Raji (cell line): Measurements from ENCODE around the gene ZBTB7B.

ENCODE experiments used
- POLR2A ChIP-seq: IDR thresholded peaks from 2 replicates; pipeline ENCODE4 v1.6.1; 2011; ENCODE audit warnings: low read depth, low read length, control low read depth; ENCODE audit not compliant: insufficient read depth

The ZBTB7B gene

DNA sequence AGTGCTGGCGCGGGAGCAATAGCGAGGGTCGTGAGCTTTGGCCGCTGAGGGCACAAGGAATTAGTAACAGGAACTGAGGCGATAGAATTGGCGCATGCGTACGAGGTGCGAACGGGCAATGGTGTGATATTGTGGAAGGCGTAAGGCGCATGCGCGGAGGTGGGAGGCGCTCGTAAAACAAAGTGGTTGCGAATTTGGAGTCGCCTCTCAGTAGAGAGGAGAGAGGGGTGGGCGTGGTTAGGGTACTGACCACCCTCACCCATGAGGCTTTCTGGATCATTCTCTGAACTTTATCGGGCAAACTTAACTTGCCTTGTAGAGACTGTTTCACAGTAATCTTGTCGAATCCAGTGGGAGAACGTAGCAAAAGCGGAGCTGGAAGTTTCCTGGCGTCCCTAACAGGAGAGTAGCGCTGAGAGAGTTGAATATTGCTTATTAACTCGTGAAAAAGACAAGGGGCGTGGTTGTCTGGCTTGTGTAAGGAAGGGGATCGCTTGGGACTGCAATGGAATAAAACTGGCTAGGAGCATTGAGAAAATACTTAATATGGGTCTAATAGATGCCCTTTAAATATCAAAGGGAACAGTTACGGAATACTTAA is 27.7 kb upstream of the ZBTB7B start:
- TF ChIP-seq POLR2A = peak; percentile 76

DNA sequence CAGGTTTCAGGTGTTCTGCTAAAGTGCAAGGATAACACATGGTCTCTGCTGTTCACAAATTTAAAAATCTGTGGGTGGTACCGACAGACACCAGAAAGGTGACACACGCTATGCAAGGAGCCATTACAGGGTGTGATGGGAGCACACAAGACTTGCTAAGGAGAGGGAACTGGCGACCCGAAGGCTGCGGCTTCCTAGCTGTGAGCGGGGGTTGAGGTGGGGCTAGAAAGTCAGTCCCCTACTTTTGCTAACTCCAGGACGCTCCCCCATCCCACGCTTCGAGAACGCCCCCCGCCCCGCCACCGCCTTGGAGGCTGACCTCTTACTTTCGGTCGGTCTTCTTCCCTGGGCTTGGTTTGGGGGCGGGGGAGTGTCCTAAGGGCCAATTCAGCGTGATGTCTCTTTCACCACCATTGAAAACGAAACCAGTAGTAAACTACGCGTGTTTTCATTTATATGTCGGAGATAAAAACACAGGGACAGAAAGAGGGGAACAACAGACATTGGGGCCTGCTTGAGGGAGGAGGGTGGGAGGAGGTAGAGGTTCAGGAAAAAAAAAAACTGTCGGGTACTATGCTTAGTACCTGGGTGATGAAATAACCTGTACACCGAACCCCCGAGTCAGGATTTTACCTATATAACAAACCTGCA is 27.1 kb upstream of the ZBTB7B start:
- no peak for TF ChIP-seq POLR2A

DNA sequence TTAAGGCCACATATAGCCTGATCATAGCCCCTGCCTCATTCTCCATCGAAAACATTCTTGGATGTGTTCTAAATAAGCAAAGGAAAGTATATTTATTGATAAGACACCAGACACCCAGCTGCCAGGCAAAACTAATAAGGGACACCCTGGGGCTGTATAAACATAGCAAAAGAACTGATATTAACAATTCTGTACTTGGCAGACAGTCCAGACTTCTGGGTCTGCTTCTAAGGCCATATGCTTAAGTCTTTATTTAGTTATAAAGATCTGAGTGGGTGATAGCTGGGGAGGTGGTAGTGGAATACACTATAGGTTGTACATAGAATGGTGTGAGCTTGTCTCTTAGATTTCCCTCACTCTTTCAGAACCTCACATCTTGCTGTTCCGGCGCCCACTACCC is 24.2 kb upstream of the ZBTB7B start:
- TF ChIP-seq POLR2A = no peak

DNA sequence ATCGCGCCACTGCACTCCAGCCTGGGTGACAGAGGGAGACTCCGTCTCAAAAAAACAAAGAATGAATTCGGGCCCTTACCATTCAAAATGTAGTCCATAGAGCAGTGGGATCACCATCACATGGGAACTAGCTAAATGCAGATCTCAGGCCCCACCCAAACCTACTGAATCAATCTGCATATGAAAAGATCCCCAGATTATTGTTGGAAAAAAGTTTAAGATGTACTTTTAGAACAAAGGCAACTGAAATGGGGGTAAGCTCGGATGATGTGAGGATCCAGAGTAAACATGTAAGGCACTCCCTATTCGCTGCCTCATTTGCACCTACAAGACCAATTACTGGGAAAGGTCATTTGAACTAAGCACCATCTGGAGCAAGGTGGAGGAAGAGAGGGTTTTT is 20.3 kb upstream of the ZBTB7B start:
- TF ChIP-seq POLR2A = no peak

DNA sequence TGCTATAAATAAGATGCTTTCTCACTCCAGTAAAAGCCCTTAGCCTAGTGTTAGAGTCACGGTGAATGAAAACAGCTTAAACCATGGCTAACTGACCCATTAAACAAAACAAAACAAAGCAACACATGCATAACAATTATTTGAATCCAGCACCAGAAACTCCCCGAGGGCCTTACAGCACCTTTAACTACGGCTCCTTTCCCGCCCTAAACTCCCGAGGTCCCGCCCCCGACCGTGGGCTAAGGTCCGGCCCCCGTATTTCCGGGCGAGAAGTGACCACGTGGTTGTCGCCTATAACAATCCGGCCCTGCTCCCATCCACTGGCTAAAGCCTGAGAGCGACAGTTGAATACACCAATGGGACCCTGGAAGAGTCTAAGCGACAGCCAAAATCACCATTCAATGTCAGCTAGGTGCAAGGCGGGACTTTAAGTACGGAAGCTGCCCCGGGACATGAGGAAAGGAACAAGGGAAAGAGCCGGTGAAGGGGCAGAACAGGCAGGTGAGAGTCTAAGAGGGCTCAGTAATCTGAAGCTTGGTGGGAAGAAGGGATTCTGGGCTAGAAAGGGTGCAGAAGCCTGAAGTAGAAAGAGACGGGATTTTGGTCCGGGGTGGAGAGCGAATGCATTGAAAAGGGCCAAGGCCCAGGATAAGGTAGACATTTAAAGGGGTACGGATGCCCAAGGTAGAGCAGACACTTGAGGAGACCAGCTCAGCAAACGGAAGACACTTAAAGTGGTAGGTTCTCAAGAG is 19.5 kb upstream of the ZBTB7B start, which contains the start of gene FLAD1:
TSS of gene FLAD1 (plus strand) at position 448 of the 752 bp plus-strand sequence. CDS start 351 bp downstream, outside the sequence.
- TF ChIP-seq POLR2A = peak; percentile 71

DNA sequence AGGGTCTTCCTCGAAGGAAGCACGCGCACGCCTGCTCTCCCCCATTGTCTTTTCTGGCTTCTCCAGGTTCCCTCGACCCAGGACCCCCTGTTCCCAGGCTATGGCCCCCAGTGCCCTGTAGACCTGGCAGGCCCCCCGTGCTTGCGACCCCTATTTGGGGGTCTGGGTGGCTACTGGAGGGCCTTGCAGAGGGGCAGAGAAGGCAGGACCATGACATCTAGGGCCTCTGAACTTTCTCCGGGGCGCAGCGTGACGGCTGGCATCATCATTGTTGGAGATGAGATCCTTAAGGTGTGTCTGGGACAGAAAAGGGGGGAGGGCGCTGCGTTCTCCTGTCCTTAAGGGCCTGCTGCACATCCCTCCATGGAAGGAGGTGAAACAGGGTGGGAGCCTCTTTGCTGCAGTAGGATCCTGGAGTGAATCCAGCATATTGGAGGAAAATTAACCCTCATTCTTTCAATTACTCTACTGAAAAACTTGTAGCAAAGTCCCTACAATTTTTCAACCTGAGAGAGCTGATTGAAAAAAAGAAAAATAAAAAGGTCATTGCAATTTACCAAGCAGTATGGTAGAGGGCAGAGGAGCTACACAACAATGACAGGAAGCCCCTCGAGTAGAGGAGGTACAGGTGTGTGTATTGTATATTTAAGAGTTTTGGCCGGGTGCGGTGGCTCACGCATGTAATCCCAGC is 18.7 kb upstream of the ZBTB7B start:
- TF ChIP-seq POLR2A = no peak

DNA sequence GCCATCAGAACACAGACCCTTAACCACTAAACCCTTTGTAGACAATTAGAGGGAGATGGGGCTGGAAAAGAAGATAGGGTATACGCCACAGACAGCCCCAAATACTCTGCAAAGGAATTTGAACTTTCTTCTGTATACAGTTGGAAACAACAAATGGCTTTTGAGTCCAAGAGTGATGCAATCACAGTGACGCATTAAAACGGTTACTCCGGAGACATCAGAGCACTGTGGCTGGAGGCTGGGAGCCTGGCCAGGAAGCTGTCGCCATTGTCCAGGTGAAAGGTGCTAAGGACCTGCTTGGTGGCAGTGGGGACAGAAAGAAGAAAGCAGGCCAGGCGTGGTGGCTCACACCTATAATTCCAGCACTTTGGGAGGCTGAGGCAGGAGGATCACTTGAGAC is 15.3 kb upstream of the ZBTB7B start:
- no peak for TF ChIP-seq POLR2A

DNA sequence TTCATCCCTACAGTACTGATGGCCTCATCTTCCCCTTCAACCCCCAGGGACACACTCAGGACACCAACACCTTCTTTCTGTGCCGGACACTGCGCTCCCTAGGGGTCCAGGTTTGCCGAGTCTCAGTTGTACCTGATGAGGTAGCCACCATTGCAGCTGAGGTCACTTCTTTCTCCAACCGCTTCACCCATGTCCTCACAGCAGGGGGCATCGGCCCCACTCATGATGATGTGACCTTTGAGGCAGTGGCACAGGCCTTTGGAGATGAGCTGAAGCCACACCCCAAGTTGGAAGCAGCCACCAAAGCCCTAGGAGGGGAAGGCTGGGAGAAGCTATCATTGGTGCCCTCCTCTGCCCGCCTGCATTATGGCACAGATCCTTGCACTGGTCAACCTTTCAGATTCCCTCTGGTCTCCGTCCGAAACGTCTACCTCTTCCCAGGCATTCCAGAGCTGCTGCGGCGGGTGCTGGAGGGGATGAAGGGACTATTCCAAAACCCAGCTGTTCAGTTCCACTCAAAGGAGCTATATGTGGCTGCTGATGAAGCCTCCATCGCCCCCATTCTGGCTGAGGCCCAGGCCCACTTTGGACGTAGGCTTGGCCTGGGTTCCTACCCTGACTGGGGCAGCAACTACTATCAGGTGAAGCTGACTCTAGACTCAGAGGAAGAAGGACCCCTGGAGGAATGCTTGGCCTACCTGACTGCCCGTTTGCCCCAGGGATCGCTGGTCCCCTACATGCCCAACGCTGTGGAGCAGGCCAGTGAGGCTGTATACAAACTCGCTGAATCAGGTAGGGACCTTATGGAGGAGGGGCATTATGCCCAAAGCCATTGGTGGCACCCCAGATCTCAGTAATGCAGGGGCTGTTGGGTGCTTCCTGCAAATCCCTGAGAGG is 14.3 kb upstream of the ZBTB7B start:
- TF ChIP-seq POLR2A = no peak

DNA sequence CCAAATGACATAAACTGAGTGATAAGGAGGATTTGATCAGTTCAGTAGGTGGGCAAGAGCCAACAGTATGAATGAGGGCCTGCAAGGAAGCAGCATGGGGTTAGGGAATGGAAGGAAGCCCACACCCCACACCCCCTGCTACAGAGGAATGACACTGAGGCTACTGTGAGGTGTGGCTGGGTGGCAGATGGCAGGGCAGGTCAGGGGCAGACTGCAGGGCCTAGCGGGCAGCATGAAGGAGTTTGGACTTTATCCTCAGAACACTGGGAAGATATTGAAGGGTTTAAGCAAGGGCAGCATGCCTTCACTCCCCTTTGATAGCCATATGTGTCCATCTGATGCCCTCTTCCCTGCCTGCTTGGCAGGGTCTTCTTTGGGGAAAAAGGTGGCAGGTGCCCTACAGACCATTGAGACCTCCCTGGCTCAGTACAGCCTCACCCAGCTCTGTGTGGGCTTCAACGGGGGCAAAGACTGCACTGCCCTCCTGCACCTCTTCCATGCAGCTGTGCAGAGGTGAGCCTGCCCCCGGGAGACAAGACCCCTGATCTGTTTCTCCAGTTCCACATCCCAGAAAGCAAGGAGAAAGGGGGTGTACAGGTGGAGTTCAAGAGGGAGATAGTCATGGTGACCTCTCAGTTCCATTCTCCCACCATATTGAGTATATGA is 13.3 kb upstream of the ZBTB7B start:
- no peak for TF ChIP-seq POLR2A

DNA sequence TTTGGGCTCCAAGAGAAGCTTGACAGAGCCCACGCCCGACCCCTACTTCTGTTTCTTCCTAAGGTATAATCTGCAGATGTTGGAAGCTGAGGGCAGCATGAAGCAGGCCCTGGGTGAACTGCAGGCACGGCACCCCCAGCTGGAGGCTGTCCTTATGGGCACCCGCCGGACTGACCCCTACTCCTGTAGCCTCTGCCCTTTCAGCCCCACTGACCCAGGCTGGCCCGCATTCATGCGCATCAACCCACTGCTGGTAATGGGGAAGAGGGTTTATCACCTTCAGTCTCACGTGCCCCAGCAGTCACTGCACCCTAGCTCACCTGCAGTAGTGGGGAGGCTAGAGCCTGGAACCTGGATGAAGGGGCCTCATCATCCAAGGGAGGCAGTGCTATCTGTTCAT is 12.3 kb upstream of the ZBTB7B start:
- TF ChIP-seq POLR2A = no peak

DNA sequence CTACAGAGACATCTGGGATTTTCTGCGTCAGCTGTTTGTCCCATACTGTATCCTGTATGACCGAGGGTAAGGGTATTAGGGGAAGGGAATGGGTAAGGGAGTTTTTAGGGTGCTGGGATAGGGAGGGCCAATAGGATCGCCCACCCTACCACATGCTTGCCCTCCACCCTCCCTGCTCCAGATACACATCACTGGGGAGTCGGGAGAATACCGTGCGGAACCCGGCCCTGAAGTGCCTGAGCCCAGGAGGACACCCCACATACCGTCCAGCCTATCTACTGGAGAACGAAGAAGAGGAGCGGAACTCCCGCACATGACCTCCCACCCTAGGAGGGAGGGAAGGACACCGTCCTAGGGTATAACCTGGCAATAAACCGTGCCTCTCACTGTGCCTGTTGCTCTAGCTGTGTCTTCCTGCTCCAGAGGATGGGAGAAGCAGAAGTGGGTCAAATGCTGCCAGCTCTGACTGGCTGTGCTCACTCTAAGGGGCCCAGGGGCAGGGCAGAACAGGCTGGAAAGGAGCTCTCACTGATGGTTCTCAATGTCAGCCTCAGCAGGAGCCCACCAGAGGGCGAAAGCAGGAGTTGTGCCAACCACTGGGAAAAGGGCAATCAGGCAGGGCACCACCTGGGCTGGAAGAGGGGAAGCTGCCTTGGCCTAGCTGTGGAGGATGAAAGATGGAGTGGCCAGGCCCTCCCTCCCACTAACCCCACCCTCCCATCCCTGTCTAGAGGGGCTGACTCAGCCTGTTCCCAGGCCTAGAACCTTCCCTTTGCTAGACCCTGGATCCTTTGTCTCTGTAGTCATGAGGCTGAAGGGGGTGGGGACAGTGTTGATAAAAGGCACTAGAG is 9.7 kb upstream of the ZBTB7B start:
- TF ChIP-seq POLR2A = no peak

DNA sequence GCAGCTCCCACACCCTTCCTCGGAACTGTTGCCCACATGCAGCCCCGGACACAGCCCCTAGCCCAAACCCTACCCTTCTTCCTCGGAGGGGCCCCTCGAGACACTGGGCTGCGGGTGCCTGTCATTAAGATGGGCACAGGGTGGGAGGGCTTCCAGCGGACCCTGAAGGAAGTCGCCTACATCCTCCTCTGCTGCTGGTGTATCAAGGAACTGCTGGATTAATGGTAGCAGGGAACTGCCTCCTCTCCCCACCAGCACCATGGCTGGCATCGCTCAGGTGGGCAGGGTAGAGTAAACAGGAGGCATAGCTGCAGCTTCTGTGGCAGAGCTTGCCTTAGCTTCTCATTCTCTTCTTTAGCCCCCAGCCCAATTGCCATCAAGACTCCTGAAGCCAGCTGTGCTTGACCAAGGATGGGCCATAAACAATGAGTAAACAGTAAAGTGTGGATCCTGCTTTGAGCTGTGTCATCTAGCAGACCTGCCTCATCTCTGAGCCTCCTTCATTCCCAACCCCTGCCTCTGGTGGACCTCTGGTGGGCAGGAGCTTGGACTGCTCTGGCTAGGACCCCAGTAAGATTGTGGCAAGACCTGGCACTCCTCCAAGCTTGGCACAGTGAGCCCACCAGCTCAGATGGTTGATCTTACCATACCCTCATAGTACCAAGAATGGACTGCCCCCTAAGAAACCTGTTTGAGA is 8.9 kb upstream of the ZBTB7B start, which contains the start of gene LENEP:
TSS of gene LENEP (plus strand) at position 15 of the 697 bp plus-strand sequence. CDS start at position 37, 22 bp downstream.
- TF ChIP-seq POLR2A = 0 out of 2 replicates have a peak, but pooled peaks have one; percentile 20

DNA sequence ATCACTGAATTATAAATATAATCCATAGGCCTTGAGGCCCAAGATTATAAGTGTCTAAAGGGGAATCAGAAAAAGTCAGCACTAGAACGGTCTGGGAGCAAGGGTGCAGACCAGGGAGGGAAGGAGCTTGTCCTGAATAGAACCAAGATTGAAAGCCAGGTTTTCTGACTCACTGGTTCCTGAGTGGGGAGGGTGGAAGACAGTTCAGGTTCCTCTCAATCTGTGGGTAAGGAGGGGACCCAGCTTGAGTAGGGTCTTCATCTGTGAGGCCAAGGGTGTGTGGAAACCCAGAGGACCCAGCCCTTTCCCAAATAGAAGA is 8.4 kb upstream of the ZBTB7B start:
- no peak for TF ChIP-seq POLR2A
